ENCODE measurements around the gene IFT122. TPM values are rescaled to one million over a fixed set of nuclear protein-coding genes. Genes with fewer than 3 reads are reported as not detected.

The IFT122 gene
- total RNA-seq, 1 donor from 2014 or later, result 42.3 TPM

DNA sequence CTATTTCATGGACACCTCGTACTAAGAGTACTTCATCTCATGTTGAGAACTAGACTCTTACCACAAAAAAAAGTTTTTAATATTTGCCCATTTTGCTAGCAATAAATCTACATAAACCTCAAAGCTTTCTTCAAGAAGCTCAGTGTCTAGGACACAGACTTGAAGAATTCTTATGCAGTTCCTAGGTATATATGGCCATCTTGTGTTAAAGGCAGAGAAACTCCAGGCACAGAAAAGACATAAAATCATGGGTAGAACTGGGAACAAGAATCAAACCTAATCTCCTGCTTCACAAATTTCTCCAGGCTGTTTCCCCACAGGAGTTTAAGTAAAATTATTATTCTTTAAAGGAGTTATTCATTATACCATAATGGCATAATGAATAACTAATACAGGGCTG is 4.7 kb upstream of the IFT122 start:
- no peak overlapping the region for H3K9ac ChIP-seq (ENCODE audit: low read depth in 1 of 3, low read length in 3 of 3)
- no peak overlapping the region for H3K4me3 ChIP-seq (ENCODE audit: low read length in 3 of 3)
- H3K9me3 ChIP-seq (ENCODE audit: control insufficient read depth in 3 of 3, low read length in 3 of 3), result no peaks in the 10 kb centered on the region
- no peak overlapping the region for H3K27ac ChIP-seq (ENCODE audit: low read depth, low read length)
- H3K27me3 ChIP-seq (ENCODE audit: control insufficient read depth in 3 of 3, insufficient read depth in 3 of 3, low read length in 3 of 3), result no peaks in the 10 kb centered on the region
- peaks cover 5 to 19% (median 8%) of the 10 kb centered on the region in 3 donors for H3K4me1 ChIP-seq (ENCODE audit: control insufficient read depth in 3 of 3, insufficient read depth in 3 of 3, low read length in 3 of 3)
- peaks cover 25 to 54% (median 40%) of the 10 kb centered on the region in 3 donors for H3K36me3 ChIP-seq (ENCODE audit: control insufficient read depth in 3 of 3, insufficient read depth in 3 of 3, low read length in 3 of 3)

DNA sequence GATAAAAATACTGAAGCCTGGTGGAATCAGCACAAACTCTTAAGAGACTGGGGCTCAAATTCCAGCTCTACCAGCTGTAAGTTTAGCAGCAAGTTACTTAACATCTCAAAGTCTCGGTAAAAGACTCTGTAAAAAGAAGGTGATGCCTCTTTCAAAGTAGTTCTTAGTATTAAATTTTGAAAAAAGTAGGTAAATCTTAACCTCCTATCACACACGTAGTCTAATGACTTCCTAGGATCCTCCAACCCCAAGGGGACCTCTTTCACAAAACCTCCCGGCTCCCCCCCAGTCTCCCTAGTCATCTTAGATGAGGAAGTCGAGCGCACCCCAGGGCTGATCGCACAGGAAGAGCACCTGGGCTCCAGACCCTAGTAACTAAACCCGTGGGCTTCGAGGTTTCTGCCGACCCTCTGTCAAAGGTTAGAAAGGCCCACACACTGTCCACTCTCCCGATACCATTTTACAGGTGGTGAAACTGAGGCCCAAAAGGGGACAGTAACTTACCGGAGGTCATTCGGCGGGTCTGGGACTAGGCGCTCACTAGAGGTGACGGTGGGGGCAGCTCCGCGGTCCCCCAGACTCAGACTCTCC is 703 bp upstream of the IFT122 start:
- Histone ChIP-seq H3K9me3 (ENCODE audit: control insufficient read depth in 3 of 3, low read length in 3 of 3) (no peaks in the 10 kb centered on the region), H3K9ac (ENCODE audit: low read depth in 1 of 3, low read length in 3 of 3) (peak overlapping the region; percentile 89 to 93 (median 92)), H3K4me3 (ENCODE audit: low read length in 3 of 3) (peak overlapping the region; percentile 90 to 95 (median 94)), H3K27ac (ENCODE audit: low read depth, low read length) (peak overlapping the region; percentile 80), H3K27me3 (ENCODE audit: control insufficient read depth in 3 of 3, insufficient read depth in 3 of 3, low read length in 3 of 3) (no peaks in the 10 kb centered on the region), H3K36me3 (ENCODE audit: control insufficient read depth in 3 of 3, insufficient read depth in 3 of 3, low read length in 3 of 3) (peaks cover 4 to 19% (median 17%) of the 10 kb centered on the region in 3 donors), H3K4me1 (ENCODE audit: control insufficient read depth in 3 of 3, insufficient read depth in 3 of 3, low read length in 3 of 3) (peaks cover 23 to 43% (median 25%) of the 10 kb centered on the region in 3 donors)

DNA sequence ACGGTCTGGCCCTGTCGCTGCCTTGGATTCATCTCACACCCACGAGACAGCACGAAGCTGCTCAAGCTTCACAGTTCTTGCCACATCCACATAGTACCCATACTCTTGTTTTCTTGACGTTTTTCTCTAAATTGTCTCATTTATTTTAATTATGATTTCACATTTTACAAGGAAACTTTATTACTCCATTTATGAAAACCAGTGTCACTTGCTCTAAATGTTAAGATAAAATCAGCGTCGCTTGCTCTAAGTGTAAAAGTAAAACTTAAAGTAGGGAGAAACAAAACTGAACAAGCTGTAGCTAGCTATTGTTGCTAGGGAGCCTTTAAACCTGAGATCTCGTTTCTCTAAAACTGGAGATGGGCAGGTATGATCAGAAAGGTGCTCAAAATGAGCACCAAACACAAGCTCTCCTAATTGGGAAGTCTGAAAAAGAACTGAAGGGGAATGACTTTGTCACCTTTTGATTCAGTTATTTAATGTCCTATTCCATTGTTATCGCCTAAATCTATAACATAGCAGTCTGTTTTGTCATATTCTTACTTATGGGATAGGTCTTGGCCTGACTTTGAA is 680 bp downstream of the IFT122 start:
- H3K4me3 ChIP-seq (ENCODE audit: low read length in 3 of 3), result peak overlapping the region; percentile 90 to 95 (median 94)
- H3K27ac ChIP-seq (ENCODE audit: low read depth, low read length), result peak overlapping the region; percentile 86
- H3K9me3 ChIP-seq (ENCODE audit: control insufficient read depth in 3 of 3, low read length in 3 of 3), result no peaks in the 10 kb centered on the region
- peaks cover 4 to 17% (median 17%) of the 10 kb centered on the region in 3 donors for H3K36me3 ChIP-seq (ENCODE audit: control insufficient read depth in 3 of 3, insufficient read depth in 3 of 3, low read length in 3 of 3)
- peak overlapping the region; percentile 81 to 93 (median 91) for H3K9ac ChIP-seq (ENCODE audit: low read depth in 1 of 3, low read length in 3 of 3)
- no peaks in the 10 kb centered on the region for H3K27me3 ChIP-seq (ENCODE audit: control insufficient read depth in 3 of 3, insufficient read depth in 3 of 3, low read length in 3 of 3)
- peaks cover 23 to 43% (median 25%) of the 10 kb centered on the region in 3 donors for H3K4me1 ChIP-seq (ENCODE audit: control insufficient read depth in 3 of 3, insufficient read depth in 3 of 3, low read length in 3 of 3)

DNA sequence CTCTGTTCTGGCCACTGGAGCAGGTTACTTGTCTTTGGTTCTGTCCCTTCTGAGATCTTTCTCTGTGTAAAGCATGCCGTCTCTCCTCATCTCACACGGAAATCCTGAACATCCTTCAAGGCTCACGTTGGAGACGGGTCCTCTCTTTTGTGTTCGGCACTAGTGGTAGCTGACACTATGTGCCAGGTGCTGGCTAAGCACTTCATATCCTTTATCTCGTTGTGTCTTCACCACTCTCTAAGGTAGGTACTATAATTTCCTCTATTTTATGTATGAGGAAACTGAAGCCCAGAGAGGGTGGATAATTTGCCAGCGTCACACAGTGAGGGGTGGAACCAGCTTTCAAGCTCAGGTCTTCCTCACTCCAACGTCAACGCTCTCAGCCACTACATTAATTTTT is 1.2 kb downstream of the IFT122 start:
- Histone ChIP-seq H3K4me3 (ENCODE audit: low read length in 3 of 3) (peak overlapping the region; percentile 90 to 95 (median 94)), H3K27ac (ENCODE audit: low read depth, low read length) (peak overlapping the region; percentile 86), H3K36me3 (ENCODE audit: control insufficient read depth in 3 of 3, insufficient read depth in 3 of 3, low read length in 3 of 3) (peaks cover 4 to 17% (median 12%) of the 10 kb centered on the region in 3 donors), H3K9me3 (ENCODE audit: control insufficient read depth in 3 of 3, low read length in 3 of 3) (no peaks in the 10 kb centered on the region), H3K27me3 (ENCODE audit: control insufficient read depth in 3 of 3, insufficient read depth in 3 of 3, low read length in 3 of 3) (no peaks in the 10 kb centered on the region), H3K4me1 (ENCODE audit: control insufficient read depth in 3 of 3, insufficient read depth in 3 of 3, low read length in 3 of 3) (peaks cover 21 to 40% (median 23%) of the 10 kb centered on the region in 3 donors), H3K9ac (ENCODE audit: low read depth in 1 of 3, low read length in 3 of 3) (peak overlapping the region; percentile 81 to 93 (median 91))

DNA sequence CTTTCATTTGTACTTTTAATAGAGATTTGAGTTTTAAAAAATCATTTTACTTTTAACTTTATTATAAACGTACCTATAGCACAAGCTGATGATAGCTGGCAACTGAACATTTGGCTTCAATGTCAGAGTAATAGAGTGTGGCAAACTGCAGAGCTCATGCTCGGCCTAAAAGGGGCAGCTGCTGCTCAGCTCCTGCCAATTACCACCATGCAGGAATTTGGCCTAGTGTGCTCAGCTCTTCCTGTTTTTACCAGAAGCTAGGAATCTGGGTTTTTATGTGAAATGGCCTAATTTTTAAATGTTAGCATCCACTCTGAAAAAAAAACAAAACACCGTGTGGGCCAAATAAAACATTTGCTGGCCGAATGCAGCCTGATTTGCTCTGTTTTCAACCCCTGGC is 1.8 kb downstream of the IFT122 start:
- H3K4me1 ChIP-seq (ENCODE audit: control insufficient read depth in 3 of 3, insufficient read depth in 3 of 3, low read length in 3 of 3), result peaks cover 21 to 36% (median 23%) of the 10 kb centered on the region in 3 donors

DNA sequence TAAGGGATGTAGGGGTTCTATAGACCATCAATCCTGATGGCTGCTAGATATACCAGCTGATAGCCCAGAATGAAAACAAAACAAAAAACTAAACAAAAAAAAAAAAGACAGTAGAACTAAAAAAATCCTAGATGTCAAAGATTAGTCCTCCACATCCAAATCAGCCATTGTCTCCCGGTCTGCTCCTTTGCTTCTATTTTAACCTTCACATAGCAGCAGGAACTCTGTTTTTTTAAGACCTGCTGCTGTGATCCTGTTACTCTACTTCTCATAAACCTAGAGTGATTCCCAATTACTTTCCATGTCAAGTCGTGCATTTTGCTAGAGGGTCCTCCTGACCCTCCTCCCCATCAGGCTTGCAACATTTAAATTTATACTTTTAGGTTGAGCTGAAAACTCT is 2.5 kb downstream of the IFT122 start:
- no peak overlapping the region for H3K9ac ChIP-seq (ENCODE audit: low read depth in 1 of 3, low read length in 3 of 3)
- H3K9me3 ChIP-seq (ENCODE audit: control insufficient read depth in 3 of 3, low read length in 3 of 3), result no peaks in the 10 kb centered on the region
- H3K4me1 ChIP-seq (ENCODE audit: control insufficient read depth in 3 of 3, insufficient read depth in 3 of 3, low read length in 3 of 3), result peaks cover 21 to 36% (median 23%) of the 10 kb centered on the region in 3 donors
- peaks cover 3 to 5% (median 3%) of the 10 kb centered on the region in 3 donors for H3K36me3 ChIP-seq (ENCODE audit: control insufficient read depth in 3 of 3, insufficient read depth in 3 of 3, low read length in 3 of 3)
- H3K27me3 ChIP-seq (ENCODE audit: control insufficient read depth in 3 of 3, insufficient read depth in 3 of 3, low read length in 3 of 3), result no peaks in the 10 kb centered on the region
- H3K27ac ChIP-seq (ENCODE audit: low read depth, low read length), result peak overlapping the region; percentile 20
- no peak overlapping the region for H3K4me3 ChIP-seq (ENCODE audit: low read length in 3 of 3)

More for the DNA sequence above, 1.8 kb downstream of the IFT122 start:
- Histone ChIP-seq H3K4me3 (ENCODE audit: low read length in 3 of 3) (peak overlapping the region in 2 of 3 donors; percentile 15 to 95), H3K27me3 (ENCODE audit: control insufficient read depth in 3 of 3, insufficient read depth in 3 of 3, low read length in 3 of 3) (no peaks in the 10 kb centered on the region), H3K36me3 (ENCODE audit: control insufficient read depth in 3 of 3, insufficient read depth in 3 of 3, low read length in 3 of 3) (peaks cover 4 to 12% (median 9%) of the 10 kb centered on the region in 3 donors), H3K9me3 (ENCODE audit: control insufficient read depth in 3 of 3, low read length in 3 of 3) (no peaks in the 10 kb centered on the region), H3K9ac (ENCODE audit: low read depth in 1 of 3, low read length in 3 of 3) (peak overlapping the region in 1 of 3 donors; percentile 25), H3K27ac (ENCODE audit: low read depth, low read length) (peak overlapping the region; percentile 20)

DNA sequence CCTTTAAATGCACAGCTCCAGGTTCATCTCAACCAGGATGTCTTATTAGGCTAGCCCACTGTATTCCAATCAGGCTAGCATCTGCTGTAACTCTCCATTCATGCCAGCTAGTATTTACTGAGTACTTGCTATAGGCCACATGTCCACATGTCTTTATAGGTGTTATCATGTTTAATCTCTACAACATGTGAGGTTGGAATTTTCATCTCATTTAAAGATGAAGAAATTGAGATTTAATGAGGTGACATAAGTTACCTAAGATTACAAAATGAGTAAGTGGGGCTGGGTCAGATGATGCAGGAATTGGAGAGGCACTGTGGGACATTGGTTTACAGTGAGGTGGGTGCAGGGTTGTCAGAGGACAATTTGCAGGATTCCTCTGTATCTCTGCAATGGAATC is 2.9 kb downstream of the IFT122 start:
- peaks cover 0 to under 1% (median 0%) of the 10 kb centered on the region in 3 donors for H3K36me3 ChIP-seq (ENCODE audit: control insufficient read depth in 3 of 3, insufficient read depth in 3 of 3, low read length in 3 of 3)
- H3K27ac ChIP-seq (ENCODE audit: low read depth, low read length), result no peak overlapping the region
- H3K9me3 ChIP-seq (ENCODE audit: control insufficient read depth in 3 of 3, low read length in 3 of 3), result no peaks in the 10 kb centered on the region
- no peak overlapping the region for H3K9ac ChIP-seq (ENCODE audit: low read depth in 1 of 3, low read length in 3 of 3)
- no peak overlapping the region for H3K4me3 ChIP-seq (ENCODE audit: low read length in 3 of 3)
- peaks cover 21 to 36% (median 23%) of the 10 kb centered on the region in 3 donors for H3K4me1 ChIP-seq (ENCODE audit: control insufficient read depth in 3 of 3, insufficient read depth in 3 of 3, low read length in 3 of 3)
- no peaks in the 10 kb centered on the region for H3K27me3 ChIP-seq (ENCODE audit: control insufficient read depth in 3 of 3, insufficient read depth in 3 of 3, low read length in 3 of 3)

DNA sequence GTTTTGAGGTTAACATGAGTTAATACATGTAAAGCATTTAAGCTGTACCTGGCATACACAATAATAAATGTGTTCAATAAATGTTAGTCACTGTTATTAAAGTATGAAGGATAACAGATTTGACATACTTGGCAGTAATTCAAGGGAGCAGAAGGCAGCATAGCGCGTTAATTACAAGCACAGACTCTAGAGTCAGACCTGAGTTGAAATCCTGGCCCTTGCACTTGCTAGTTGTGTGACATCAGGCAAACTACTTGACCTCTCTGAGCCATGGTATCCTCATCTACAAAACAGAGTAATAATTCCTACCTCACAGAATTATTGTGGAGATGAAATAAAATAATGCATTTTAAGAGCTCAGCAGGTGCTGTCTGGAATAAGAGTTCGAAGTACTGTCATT is 5.4 kb downstream of the IFT122 start:
- H3K9me3 ChIP-seq (ENCODE audit: control insufficient read depth in 3 of 3, low read length in 3 of 3), result no peaks in the 10 kb centered on the region
- peaks cover 16 to 24% (median 17%) of the 10 kb centered on the region in 3 donors for H3K4me1 ChIP-seq (ENCODE audit: control insufficient read depth in 3 of 3, insufficient read depth in 3 of 3, low read length in 3 of 3)
- no peak overlapping the region for H3K27ac ChIP-seq (ENCODE audit: low read depth, low read length)
- no peaks in the 10 kb centered on the region for H3K27me3 ChIP-seq (ENCODE audit: control insufficient read depth in 3 of 3, insufficient read depth in 3 of 3, low read length in 3 of 3)
- no peak overlapping the region for H3K4me3 ChIP-seq (ENCODE audit: low read length in 3 of 3)
- H3K36me3 ChIP-seq (ENCODE audit: control insufficient read depth in 3 of 3, insufficient read depth in 3 of 3, low read length in 3 of 3), result no peaks in the 10 kb centered on the region
- H3K9ac ChIP-seq (ENCODE audit: low read depth in 1 of 3, low read length in 3 of 3), result no peak overlapping the region

DNA sequence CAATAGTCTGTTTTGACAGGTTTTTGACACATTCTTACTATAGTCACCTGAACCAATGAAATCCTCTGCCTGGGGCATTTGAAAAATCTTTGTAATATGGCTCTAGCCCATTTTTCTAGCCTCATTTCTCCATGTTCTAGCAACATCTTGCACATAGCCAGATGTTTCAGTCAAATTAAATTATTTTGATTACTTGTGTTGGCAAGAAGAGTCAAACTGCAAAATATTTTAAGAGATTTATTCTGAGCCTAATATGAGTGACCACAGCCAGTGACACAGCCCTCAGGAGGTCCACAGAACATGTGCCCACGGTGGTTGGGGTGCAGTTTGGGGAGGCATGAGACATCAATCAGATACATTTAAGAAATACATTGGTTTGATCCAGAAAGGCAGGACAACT is 6.9 kb downstream of the IFT122 start:
- H3K4me1 ChIP-seq (ENCODE audit: control insufficient read depth in 3 of 3, insufficient read depth in 3 of 3, low read length in 3 of 3), result peaks cover 3 to 9% (median 3%) of the 10 kb centered on the region in 3 donors
- peaks cover 0 to 5% (median 0%) of the 10 kb centered on the region in 3 donors for H3K36me3 ChIP-seq (ENCODE audit: control insufficient read depth in 3 of 3, insufficient read depth in 3 of 3, low read length in 3 of 3)
- no peak overlapping the region for H3K9ac ChIP-seq (ENCODE audit: low read depth in 1 of 3, low read length in 3 of 3)
- H3K4me3 ChIP-seq (ENCODE audit: low read length in 3 of 3), result no peak overlapping the region
- no peak overlapping the region for H3K27ac ChIP-seq (ENCODE audit: low read depth, low read length)
- H3K27me3 ChIP-seq (ENCODE audit: control insufficient read depth in 3 of 3, insufficient read depth in 3 of 3, low read length in 3 of 3), result no peaks in the 10 kb centered on the region
- H3K9me3 ChIP-seq (ENCODE audit: control insufficient read depth in 3 of 3, low read length in 3 of 3), result no peaks in the 10 kb centered on the region

DNA sequence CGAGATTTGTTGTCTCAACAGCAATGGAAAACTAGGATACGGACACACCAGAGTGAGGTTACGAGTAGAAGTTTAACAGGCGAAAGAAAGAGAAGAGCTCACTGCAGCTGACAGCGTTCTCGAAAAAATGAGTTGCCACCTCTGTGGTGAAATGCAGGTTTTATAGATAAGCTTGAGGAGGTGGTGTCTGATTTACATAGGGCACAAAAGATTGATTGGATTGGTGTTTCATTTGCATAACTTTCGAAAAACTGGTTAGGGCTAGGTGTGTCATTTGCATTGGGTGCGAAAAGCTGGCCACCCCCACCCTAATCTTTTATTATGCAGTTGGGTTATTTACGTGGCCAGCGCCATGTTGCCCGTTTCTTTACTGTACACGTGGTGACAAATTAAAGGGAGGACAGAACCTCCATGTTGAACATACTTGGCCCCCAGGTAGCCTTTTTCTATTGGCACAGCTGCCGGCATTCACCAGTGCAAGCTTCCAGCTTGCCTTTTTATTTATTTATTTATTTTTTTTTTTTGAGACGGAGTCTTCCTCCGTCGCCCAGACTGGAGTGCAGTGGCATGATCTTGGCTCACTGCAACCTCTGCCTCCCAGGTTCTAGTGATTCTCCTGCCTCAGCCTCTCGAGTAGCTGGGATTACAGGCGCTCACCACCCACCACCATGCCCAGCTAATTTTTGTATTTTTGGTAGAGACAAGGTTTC is 8.3 kb downstream of the IFT122 start:
- peaks cover 0 to 3% (median 0%) of the 10 kb centered on the region in 3 donors for H3K4me1 ChIP-seq (ENCODE audit: control insufficient read depth in 3 of 3, insufficient read depth in 3 of 3, low read length in 3 of 3)
- no peak overlapping the region for H3K4me3 ChIP-seq (ENCODE audit: low read length in 3 of 3)
- no peaks in the 10 kb centered on the region for H3K9me3 ChIP-seq (ENCODE audit: control insufficient read depth in 3 of 3, low read length in 3 of 3)
- no peak overlapping the region for H3K9ac ChIP-seq (ENCODE audit: low read depth in 1 of 3, low read length in 3 of 3)
- H3K36me3 ChIP-seq (ENCODE audit: control insufficient read depth in 3 of 3, insufficient read depth in 3 of 3, low read length in 3 of 3), result peaks cover 0 to 7% (median 0%) of the 10 kb centered on the region in 3 donors
- no peaks in the 10 kb centered on the region for H3K27me3 ChIP-seq (ENCODE audit: control insufficient read depth in 3 of 3, insufficient read depth in 3 of 3, low read length in 3 of 3)
- H3K27ac ChIP-seq (ENCODE audit: low read depth, low read length), result no peak overlapping the region
